ENCODE measurements around the gene DACT3.

The DACT3 gene

GRCh38 chr19:46661735-46662592 lies 982 bp upstream of the DACT3 start:
- DNase-seq: peak; percentile 91

DNA sequence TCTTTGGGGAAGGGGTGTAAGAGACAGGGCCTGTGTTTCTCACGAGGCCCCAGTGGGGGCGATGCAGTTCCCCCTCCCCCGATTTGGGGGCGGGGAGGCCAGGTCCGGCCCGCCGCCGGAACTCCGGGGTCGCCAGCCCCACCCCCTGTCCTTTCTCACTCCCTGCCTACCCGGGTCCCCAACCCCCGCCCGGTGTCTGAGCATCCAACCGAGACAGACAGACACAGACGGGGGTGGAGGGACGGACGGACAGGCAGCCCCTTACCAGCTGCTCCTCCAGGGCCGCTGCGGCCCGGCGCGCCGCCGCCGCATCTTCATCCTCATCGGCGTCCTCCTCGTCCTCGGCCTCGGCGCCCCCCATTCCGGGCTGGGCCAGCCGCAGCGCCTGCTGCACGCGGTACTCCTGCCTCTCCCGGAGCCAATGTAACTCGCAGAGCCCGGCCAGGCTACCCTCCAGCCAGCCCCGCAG lies 397 bp downstream of the DACT3 start:
- no peak for DNase-seq

DNA sequence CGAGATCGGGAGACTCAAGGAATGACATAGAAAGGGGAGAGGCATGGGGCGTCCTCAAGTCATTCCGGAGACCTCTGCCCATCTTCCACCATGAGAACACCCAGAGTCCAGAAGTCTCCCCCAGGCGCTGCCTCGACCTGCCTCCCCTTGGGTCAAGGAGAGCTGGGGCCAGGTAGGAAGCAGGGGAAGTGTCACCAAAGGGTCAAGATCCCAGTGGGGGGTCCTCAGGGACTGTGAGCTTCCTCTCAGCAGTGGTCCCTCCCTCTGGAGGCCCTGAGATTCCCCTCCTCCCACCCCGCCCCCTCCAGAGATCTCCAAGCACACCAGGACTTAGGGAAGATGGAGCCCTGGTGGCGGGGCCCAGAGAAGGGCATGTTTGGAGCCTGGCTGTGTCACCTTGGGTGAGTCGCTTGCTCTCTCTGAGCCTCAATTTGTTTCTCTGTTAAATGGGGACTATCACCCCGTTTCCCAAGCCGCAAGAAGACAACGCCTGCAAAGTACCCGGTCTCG lies 919 bp downstream of the DACT3 start:
- peak; percentile 32 for DNase-seq

DNA sequence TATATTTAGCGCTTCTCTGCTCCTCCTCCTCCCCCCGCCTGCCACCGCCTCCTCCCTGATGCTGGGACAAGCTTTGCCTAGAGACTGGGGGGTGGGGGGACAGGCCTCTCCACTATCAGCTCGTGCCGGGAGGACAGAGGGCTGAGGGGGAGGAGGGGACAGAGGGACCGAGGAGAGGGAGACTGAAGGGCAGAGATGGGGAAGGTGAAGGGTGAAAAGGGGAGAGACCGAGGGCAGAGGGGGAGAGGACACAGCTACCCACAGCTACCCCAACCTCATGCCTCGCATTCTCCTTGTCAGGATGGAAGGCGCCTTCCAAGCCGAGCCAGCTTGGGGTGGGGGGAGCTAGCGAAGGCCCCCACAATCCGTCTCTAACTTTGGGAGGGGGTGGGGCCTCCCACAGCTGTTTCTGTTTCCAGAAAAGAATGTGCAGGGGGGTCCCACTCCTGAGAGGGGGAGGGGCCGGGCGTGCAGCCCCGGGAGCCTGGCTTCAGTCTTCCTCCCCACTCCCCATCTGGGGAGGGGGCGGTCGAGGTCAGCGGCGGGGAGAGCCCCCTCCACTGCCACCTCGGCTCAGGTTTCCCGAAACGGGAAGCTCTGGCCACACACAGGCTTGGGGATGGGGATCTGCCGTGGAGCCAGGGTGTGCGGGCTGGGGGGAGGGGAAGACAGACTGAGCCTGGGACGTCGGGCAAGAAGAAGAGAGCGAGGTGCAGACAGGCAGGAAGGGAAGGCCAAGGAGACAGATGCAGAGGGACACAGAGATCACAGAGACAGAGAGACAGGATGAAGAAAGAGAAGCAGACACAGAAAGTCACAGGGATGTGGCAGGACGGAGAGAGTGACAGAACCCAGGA lies 1.6 kb downstream of the DACT3 start:
- no peak for DNase-seq

GRCh38 chr19:46656541-46656940 lies 4.4 kb downstream of the DACT3 start:
- DNase-seq: no peak

DNA sequence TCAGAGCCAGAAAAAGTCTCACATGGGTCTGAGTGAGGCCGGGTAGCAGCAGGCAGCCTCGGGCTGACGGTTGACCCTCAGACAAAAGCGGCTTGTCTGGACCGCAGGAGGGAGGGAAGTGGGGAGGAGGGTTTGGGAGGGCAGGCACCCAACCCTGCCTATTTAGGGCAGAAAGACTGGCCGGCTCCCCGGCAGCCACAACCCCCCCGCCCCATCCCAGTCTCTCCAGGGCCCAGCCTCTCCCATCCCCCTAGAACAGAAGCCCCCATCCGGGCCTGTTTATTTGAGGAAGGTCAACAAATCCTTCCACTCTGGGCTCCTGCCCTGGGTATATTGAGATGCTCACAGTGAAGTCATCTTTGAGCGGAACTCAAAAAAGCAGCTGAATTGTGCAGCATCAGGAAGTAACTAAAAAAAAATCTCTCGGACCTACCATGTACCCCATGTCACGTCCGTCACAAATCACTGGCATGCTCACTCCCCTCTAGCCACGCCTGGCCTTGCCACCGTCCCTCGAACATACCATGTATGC lies 6.3 kb downstream of the DACT3 start:
- no peak for DNase-seq

DNA sequence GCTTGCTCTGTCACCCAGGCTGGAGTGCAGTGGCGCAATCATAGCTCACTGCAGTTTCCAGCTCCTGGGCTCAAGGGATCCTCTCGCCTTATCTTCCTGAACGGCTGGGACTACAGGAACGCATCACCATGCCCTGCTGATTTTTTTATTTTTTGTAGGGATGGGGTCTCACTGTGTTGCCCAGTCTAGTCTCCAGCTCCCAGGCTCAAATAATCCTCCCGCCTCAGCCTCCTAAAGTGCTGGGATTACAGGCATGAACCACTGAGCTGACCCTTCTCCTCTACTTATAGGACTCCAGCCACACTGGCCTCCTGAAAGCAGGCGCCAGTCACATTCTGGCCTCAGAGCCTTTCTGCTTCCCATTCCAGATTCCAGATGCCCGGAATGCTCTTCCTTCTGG lies 10.5 kb downstream of the DACT3 start:
- no peak for DNase-seq

DNA sequence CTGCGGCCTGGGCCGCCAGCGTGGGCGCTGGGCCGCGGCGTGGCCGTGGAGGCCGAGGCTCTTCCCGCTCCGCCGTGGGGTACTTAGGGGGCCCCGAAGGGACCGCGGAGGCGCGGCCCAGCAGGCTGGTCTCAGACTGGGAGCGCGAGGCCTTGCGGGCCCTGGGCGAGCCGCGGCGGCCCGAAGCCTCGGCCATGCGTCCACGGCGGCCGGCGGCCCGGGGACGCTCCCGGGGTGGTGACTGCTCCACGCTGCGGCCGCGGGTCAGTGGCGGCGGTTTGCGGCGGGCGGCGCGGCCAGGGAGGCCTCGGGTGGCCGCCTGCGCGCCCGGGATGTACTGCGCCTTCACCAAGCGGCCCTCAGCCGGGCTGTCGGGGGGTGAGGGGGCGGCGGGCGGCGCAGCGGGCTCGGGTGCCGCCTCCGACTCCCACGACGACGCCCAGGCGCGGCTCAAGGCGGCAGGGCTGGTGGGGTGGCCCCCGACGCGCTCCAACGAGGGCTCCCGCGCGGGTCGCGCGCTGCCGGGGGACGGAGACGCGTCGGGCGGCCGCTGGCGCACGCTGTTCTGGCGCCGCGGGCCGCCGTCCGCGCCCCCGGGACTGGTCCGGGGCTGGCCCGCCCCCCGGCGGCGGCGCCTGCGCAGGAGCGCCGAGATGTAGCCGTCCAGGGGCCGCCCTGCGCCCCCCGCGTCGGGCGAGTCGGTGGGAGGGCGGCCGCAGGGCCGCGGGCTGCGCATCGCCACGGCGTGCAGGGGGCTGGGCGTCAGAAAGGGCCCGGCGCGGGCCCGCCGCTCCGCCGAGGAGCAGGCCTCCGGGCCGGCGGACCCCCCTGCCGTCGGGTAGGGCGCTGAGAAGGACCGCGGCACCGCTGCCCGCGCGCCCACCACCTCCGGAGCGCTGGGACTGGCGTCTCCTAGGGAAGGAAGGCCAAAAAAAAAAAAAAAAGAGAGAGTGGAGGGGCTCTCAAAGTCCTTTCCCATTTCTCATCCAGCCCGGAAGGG lies 11.7 kb downstream of the DACT3 start:
- DNase-seq: no peak

GRCh38 chr19:46648060-46648960 lies 12.7 kb downstream of the DACT3 start:
- no peak for DNase-seq

GRCh38 chr19:46646402-46646801 lies 14.6 kb downstream of the DACT3 start:
- no peak for DNase-seq

- DNase-seq: no peak
Observed at GRCh38 chr19:46644720-46645119, 16.3 kb downstream of the DACT3 start.

DNA sequence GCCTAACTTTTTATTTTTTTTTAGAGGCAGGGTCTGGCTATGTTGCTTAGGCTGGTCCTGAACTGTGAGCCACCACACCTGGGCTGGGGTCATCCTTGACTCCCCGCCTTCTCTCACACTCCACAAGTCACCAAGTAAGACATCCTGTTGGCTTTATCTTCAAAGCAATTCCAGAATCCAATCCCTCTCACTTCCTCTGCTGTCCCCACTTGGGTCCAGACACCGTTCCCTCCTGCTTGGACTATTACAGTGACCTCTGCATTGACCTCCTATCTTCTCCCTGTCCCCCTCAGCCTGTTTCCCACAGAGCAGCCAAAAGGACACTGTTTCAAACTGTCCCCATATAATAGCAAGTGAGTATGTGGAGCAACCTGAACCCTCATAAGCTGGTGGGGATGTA lies 20.3 kb downstream of the DACT3 start:
- no peak for DNase-seq

GRCh38 chr19:46639358-46640182 lies 21.4 kb downstream of the DACT3 start:
- DNase-seq: peak; percentile 45

DNA sequence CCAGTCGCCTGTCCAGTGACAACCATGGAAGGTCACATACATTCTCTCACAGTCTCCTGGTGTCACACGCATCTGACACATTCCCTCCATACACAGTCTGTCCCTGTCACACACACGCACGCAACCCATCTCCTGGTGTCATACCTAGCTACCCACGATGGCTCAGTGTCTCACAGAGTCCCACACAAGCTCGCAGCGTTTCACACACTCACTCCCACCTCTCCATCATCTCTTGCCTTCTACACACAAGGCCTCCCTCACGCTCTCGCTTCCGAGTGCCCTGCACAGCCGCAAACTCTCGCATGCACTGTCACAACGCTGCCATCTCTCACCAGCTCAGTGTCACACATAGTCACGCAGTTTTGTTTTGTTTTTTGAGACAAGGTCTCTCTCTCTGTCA lies 23.8 kb downstream of the DACT3 start:
- no peak for DNase-seq

- DNase-seq: peak; percentile 24
Observed at GRCh38 chr19:46635920-46636761, 24.8 kb downstream of the DACT3 start, which contains the start of gene GNG8. TSS of gene GNG8 (minus strand) at chr19:46636202. CDS start at chr19:46634682, 1,520 bp downstream.

GRCh38 chr19:46634656-46635218 lies 26.2 kb downstream of the DACT3 start:
- DNase-seq: peak; percentile 92

- peak; percentile 88 for DNase-seq
Observed at GRCh38 chr19:46634045-46634655, 26.8 kb downstream of the DACT3 start.

GRCh38 chr19:46633130-46633529 lies 27.9 kb downstream of the DACT3 start:
- DNase-seq: no peak
